SIG-M5 treated with dmso at 0.1 percent for 504 hours (cell line): ENCODE results near the gene TNS1.

ENCODE experiments used
- DNase-seq: peaks from one replicate; lab custom pipeline; 2025; ENCODE audit not compliant: unreplicated experiment; lab: John Stamatoyannopoulos, UW

TNS1 gene

GRCh38 chr2:217880287-217880889 lies 122.4 kb downstream of the TNS1 start:
- DNase-seq = no peak

- DNase-seq = no peak
Measured at GRCh38 chr2:217878915-217879590, 123.7 kb downstream of the TNS1 start.

DNA sequence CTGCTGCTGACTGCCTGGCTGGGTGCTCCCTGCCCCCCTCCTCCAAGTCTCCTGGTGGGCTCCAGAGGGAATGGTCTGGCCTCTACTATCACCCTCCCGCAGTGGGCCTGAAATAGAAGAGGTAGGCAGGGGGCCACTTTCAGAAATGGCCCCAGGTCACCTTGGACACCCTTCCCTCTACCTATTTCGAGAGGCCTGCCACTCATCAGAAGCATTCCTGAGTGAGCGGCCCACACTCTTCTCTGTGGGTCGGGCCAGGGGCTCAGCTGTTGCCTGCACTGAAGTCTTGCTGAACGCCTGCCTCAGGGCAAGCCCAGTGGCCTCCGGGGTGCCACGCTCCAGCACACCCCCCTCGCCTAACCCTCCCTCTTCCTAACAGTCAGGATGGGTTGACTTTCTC lies 124.9 kb downstream of the TNS1 start:
- no peak for DNase-seq

DNA sequence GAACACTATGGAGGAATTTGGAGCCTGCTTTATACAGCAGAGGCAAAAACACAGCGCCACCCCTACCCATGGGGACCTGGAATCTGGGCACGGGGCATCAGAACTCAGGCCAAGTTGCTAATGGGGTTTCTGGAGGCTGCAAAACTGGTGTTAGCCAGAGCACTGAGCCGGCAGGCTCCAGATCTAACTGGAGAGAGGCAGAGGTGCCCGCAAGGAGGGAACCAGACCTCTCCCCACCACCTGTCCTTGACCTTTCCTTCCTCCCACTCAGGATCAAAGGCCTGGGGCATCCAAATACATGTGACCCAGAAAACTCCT lies 126.6 kb downstream of the TNS1 start:
- DNase-seq = no peak

DNA sequence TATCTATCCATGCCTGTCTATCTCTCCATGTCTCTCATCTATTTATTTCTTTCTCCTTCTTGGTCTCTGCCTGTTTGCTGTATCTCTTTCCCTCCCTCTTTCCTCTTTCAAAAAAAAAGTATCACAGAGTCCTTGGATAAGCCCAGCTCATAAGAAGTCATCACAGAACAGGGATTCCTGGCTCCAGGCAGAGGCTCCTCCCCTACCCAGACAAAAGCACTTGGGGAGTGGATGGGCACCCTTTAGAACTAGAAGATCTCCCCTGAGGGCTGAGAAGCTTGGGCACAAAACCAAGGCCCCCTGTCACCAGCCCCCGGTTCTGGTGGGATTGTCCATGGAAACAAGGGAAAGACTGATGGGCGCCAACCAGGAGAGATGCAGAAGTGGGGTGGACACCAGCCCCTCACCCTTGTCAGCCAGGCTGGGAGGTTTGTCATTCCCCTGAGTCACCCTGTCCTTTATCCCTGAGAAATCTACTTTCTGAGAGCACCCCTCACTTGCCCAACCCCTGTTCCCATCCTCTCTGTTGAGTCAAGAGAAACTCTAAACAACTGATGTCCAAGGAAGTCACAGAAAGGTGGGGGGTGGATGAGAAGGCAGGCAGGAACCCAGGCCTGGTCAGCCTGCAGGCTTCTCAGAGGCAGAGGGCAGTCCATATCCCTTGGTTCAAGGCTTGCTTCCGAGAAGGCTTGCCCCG lies 127.1 kb downstream of the TNS1 start:
- DNase-seq = no peak

- peak; percentile 64 for DNase-seq
Measured at GRCh38 chr2:217875138-217875537, 127.7 kb downstream of the TNS1 start.

GRCh38 chr2:217873371-217873770 lies 129.4 kb downstream of the TNS1 start:
- DNase-seq = no peak

DNA sequence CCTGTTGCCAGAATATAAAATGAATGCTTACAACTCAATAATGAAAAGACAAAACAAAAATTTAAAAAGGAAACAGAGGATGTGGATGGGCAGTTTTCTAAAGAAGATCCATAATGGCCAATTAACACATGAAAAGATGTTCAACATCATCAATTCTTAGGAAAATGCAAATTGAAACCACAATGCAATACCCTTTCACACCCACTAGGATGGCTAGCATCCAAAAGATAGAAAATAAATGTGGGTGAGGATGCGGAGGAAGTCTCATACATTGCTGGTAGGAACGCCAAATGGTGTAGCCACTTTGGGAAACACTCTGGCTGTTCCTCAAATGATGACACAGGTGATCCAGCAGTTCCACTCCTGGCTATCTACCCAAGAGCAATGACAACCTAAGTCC lies 130.5 kb downstream of the TNS1 start:
- no peak for DNase-seq

GRCh38 chr2:217870528-217871011 lies 132.2 kb downstream of the TNS1 start:
- no peak for DNase-seq

- DNase-seq = no peak
Measured at GRCh38 chr2:217868911-217869334, 133.9 kb downstream of the TNS1 start.

- DNase-seq = no peak
Measured at GRCh38 chr2:217868265-217868892, 134.4 kb downstream of the TNS1 start.

DNA sequence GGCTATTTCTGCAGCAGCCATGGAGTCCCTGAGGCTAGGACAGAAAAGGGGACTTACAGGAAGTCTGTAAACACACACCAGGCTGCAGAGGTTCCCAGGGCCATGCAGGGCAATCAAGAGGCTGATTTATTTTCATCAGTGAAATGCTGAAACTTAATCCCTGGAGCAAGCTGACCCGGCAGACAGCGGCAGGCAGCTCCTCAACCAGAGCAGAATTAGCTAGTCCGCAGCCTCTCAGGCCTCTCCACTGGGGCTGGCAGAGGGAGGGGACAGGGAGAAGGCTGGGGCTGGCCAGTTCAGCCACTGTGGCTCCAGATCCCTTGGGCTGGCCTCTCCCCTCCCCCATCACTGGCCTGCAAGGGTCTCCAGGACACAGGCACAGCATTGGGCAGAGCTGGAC lies 136.3 kb downstream of the TNS1 start:
- no peak for DNase-seq

DNA sequence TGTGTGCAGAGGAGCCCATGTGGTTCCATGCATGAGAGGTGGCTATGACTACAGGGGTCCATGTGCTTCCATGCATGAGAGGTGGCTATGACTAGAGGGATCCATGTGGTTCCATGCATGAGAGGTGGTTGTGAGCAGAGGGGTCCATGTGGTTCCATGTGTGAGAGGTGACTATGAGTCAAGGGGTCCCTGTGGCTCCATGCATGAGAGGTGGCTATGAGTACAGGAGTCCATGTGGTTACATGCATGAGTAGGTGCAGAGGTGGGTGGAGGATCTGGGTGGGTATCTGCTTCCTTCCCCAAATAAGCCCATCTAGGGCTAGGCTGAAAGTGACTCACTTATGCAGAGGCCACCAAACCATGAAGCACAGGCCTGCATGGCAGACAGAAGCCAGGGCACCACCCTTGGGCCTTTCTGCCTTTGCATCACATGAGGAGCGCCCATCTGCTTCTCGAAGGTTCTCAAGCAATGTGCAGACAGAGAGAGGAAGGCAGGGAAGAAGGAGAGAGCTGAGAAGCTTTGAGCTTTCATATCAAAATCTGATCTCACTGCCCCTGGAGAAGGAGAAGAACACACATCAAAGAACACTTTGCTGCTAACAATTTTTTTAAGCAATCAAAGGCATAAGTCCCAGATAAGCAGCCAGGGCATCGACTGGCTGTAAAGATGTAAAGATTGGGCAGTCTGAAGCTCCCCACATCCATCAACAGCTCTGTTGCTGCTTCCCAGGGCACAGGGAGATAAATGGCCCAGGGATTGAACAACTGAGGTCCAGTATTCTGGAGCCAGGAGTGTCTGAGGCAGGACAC lies 137.6 kb downstream of the TNS1 start:
- no peak for DNase-seq

DNA sequence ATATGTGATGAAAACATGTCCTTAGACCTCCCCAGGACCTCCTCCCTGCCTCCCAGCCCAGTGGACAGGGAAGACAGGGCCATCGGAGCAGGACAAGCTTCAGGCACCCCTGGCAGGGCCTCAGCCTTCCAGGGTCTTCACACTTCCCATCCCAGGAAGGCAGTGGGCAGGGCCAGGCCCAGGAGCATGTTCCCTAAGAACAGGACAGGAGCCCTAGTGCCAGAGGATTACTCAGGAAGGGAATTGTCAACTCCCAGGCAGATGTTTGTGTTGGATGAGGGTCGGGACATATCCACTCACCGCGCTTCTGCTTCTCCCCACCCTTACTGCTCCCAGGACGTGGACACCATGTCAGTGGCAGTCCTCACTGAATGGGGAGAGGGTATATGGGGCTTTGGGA lies 138.9 kb downstream of the TNS1 start:
- no peak for DNase-seq

- DNase-seq = no peak
Measured at GRCh38 chr2:217861334-217861877, 141.4 kb downstream of the TNS1 start.

GRCh38 chr2:217859926-217860325 lies 142.9 kb downstream of the TNS1 start:
- DNase-seq = no peak

DNA sequence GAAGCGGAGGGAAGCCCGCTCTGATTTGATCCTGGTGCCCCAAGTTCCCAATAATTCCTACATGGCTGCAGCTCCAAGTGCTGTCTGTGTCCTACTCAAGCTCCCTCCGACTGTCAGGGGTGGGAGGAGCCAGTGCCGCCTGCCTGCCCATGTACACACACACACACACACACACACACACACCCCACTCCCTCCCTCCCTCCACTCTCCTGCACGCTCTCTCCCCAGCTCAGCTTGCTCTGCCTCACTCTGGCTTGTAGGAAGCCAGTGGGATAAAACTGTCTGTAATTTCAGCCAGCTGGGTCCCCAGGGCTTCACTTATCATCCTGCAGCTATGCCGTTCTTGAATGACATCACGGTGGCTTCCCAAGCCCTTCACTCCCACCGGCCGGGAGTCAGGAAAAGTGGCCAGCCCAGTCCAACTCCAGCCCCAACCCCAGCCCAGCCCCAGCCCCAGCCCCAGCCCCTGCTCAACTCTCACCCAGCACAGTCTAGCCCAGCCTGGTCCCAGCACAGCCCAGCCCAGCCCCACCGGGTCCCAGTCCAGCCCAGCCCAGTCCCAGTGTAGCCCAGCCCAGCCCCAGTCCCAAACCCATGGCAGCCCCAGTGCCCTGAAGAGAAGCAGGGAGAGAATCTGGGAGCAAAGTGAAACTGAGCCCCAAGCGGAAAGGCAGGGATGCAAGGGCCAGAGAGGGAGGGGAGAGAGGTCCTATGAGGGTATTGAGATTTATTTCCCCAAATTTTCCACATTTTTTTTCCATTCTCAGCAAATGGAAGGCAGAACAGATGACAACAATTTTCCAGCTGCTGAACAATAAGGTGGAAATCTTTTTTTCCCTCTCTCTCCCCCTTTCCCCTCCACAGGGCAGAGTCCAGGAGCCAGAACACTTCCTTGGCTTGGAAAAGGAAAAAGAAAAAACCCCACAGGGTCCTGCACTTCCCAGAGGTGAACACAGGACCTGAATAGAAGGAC lies 144.0 kb downstream of the TNS1 start:
- no peak for DNase-seq

GRCh38 chr2:217857624-217858506 lies 144.9 kb downstream of the TNS1 start:
- no peak for DNase-seq

DNA sequence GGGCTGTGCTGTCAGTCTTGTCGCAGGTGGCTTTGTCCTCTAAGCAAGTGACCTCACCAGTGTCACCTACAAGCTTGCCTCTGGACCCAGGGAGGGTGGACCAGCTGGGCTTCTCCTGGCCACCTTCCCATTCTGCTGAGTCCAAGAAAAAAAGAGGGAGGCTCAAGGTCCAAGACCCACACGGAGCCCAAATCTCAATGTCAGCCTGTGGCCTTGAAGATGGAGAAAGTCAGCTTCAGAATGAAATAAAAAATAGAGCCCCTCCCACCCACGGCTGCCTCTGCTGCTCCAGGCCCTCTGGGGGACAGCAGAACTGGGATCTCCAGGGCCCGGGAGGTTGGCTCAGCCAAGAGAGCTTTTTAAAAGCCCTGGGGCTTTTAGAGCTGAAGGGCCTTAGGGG lies 145.9 kb downstream of the TNS1 start:
- no peak for DNase-seq
